Measurements from ENCODE around the gene KRTAP1-3.

GRCh38 chr17:41019415-41019814 is 15.3 kb downstream of the KRTAP1-3 start:
- TF ChIP-seq POLR2A (IDR thresholded peaks at IDR 0.05) (no peak), CTCF (IDR thresholded peaks at IDR 0.05) (no peak)
